ENCODE results near the gene JMY. TPM values are rescaled to one million over a fixed set of nuclear protein-coding genes. Genes with fewer than 3 reads are reported as not detected.
"Not testable (repeated sequence)": the region's sequence is repeated elsewhere in the genome, so short reads cannot be mapped to it uniquely, and the experiment has no call there.

Gene JMY
- total RNA-seq, 4 donors from 2014 or later = 7.0 to 30.1 (median 11.3) TPM

DNA sequence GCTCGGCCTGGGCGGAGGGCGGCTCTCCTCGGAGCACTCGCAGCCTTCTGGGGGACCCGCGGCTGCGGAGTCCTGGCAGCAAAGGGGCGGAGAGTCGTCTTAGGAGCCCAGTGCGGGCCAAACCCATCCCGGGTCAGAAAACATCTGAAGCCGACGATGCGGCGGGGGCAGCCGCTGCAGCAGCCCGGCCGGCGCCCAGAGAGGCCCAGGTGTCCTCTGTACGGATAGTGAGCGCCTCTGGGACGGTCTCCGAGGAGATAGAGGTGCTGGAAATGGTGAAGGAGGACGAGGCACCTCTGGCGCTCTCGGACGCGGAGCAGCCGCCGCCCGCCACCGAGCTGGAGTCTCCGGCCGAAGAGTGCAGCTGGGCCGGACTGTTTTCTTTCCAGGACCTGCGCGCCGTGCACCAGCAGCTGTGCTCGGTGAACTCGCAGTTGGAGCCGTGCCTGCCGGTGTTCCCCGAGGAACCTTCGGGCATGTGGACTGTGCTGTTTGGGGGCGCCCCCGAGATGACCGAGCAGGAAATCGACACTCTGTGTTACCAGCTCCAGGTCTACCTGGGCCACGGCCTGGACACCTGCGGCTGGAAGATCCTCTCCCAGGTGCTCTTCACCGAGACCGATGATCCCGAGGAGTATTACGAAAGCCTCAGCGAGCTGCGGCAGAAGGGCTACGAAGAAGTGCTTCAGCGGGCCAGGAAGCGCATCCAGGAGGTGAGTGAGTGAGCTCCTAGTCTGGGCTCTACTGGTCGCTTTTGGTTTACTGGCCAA, 1.2 kb downstream of the JMY start:
- TF ChIP-seq, protein P1, sequence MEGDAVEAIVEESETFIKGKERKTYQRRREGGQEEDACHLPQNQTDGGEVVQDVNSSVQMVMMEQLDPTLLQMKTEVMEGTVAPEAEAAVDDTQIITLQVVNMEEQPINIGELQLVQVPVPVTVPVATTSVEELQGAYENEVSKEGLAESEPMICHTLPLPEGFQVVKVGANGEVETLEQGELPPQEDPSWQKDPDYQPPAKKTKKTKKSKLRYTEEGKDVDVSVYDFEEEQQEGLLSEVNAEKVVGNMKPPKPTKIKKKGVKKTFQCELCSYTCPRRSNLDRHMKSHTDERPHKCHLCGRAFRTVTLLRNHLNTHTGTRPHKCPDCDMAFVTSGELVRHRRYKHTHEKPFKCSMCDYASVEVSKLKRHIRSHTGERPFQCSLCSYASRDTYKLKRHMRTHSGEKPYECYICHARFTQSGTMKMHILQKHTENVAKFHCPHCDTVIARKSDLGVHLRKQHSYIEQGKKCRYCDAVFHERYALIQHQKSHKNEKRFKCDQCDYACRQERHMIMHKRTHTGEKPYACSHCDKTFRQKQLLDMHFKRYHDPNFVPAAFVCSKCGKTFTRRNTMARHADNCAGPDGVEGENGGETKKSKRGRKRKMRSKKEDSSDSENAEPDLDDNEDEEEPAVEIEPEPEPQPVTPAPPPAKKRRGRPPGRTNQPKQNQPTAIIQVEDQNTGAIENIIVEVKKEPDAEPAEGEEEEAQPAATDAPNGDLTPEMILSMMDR (IDR thresholded peaks at IDR 0.05) = no peak
- DNase-seq (ENCODE audit: low spot score) (no peak), ATAC-seq (ENCODE audit: low FRiP score) (peak; percentile 31)

DNA sequence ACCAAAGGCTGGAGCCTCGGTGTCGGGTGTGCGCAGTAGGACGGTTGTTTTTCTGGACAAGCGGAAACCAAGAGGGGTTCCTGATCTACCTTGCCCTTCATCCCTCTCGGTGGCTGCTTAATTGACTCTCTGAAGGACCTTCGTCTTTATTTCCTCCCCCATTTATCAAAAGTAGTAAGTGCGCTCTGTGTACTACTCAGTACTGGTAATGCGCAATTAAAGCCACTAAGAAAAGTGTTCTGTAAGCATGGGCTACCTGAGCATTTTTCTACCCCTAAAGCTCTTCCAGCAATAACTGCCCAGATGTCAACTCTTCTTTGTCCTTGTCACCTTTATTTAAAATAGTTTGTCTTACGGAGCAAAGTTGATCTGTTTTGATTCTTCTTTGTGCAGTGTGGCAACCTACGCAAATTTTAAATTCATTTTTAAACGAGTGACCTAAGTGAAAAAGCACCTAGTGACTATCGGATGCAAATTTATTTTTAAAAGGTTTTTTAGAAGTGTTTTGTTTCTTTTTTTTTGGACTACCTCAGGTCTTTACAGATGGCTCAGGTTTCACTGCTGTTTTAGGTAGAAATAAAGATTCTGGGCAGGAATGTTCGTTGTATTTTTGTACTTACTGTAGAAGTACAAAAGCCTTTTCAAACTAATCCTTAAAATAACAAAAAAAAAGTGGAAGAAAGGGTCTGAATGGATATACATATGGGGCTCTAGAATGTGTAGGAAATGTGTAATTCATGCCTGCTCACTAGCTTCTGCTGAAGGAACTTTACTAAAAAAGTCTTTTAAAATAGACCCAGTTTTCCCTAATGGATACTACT, 2.0 kb downstream of the JMY start:
- DNase-seq (ENCODE audit: low spot score) (no peak), ATAC-seq (ENCODE audit: low FRiP score) (no peak)
- TF ChIP-seq, protein P1 (IDR thresholded peaks at IDR 0.05) = no peak

DNA sequence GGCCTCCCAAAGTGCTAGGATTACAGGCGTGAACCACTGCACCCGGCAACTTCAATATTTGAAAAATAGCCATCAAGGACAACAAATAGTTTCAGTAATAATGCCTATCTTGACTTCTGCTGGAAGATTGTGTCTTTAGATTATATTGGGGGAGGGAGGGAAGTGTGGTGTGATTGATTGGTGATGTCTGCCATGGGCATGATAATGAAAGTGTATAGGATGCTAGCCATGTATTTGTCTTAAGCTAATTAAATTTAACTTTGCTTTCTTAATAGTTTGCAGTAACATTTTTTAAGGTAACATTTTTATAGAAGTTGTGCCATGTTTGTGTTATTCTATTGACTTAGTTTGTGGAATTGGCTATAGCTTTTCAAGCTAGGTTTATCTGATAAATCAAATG, 4.6 kb downstream of the JMY start:
- TF ChIP-seq, protein P1 (IDR thresholded peaks at IDR 0.05) = no peak
- DNase-seq (ENCODE audit: low spot score) = no peak
- ATAC-seq (ENCODE audit: low FRiP score) = no peak

DNA sequence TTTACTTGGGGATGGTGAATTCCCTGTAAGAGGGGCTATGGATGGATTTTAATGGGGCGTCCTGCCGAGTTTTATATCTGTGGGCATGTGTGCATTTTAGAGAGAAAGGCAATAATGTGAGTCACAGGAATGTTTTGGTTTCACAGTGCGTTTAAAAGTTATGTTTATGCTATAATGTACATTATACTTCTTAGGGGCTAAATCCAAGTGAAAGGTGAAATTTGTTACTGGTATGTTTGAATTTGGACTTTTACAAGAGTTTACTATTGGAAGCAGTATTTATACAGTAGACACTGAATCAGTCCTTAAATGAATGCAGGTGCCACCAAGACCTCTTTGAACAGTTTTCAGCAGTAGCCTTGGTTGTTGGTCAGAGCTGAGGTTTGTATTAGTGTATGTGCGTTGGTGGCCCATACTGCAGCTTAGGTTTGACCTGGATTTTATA, 5.6 kb downstream of the JMY start:
- DNase-seq (ENCODE audit: low spot score) = no peak
- ATAC-seq (ENCODE audit: low FRiP score) = no peak
- TF ChIP-seq, protein P1 (IDR thresholded peaks at IDR 0.05) = no peak

DNA sequence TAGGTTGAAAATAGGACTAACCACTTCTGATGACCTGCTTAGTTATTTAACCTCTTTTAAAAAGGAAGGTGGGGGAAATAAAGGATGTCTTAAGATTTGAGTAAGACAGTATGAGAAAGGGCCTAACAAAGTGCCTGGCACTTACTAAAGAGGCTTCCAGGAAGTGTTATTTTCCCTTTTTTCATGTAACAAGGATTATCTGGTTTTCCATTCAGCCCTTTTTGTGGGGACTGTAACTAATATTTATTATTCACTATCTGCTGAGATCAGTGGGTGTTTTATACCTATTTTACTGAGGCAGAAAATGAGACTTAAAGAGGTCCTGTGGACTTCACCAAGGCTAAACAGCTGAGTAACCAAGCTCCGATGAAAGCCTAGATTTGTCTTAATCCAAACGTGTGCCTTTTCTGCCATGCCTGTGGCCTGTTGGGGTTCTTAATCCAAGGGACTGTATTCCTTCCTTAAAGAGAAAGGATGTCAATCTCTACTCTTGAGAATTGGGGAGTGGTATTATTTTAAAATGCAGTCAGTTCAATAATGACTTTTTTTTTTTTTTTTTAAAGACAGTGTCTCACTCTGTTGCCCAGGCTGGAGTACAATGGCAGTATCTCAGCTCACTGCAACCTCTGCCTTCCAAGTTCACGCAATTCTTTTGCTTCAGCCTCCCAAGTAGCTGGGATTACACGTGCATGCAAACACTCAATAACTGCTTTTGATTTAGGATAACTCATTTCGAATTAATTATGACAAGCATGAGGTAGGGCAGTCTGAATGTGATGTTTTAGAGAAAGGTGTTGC, 6.5 kb downstream of the JMY start:
- TF ChIP-seq, protein P1 (IDR thresholded peaks at IDR 0.05) = no peak
- no peak for DNase-seq (ENCODE audit: low spot score)
- no peak for ATAC-seq (ENCODE audit: low FRiP score)

DNA sequence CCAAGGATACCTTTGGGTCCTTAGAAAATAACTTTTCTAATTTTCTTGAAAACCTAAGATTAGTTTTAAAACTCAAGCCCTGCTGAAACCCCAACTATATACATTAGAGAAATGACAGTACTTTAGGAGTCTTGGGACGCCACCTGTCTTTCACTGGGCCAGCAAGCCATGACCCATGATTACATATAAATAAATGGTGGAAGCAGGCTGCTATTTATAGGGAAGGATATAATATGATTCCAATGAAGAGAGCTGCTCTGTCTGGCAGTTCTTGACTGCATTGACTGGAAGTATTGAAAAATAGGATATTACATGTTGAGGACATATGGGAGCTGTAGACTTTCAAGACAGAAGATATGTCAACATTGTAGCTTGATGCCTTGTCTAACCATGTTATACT, 7.3 kb downstream of the JMY start:
- DNase-seq (ENCODE audit: low spot score) (no peak), ATAC-seq (ENCODE audit: low FRiP score) (no peak)
- TF ChIP-seq, protein P1 (IDR thresholded peaks at IDR 0.05) = no peak

DNA sequence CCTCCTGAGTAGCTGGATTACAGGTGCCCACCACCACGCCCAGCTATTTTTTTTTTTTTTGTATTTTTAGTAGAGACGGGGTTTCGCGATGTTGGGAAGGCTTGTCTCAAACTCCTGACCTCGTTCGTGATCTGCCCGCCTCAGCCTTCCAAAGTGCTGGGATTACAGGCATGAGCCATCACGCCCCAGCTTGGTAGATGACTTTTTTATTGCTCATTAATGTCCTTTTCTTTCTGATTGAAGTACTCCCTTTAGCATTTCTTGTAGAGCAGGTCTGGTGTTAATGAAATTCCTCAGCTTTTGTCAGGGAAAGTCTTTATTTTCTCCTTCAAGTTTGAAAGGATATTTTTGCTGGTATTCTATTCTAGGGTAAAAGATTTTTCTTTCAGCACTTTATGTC, 18.1 kb downstream of the JMY start:
- not testable (repeated sequence) for DNase-seq (ENCODE audit: low spot score); ATAC-seq (ENCODE audit: low FRiP score)
